ENCODE measurements around the gene GRIN1.

The GRIN1 gene

GRCh38 chr9:137180491-137180890, 41.5 kb downstream of the GRIN1 start:
- DNase-seq, result no peak

GRCh38 chr9:137181680-137182079, 42.7 kb downstream of the GRIN1 start:
- DNase-seq, result no peak

GRCh38 chr9:137182836-137183235, 43.9 kb downstream of the GRIN1 start:
- DNase-seq, result no peak

- no peak for DNase-seq
Measured at GRCh38 chr9:137183980-137184595, 45.1 kb downstream of the GRIN1 start.

GRCh38 chr9:137184881-137185660, 46.1 kb downstream of the GRIN1 start:
- DNase-seq, result no peak

GRCh38 chr9:137185921-137186320, 47.0 kb downstream of the GRIN1 start:
- DNase-seq, result no peak

GRCh38 chr9:137186385-137186784, 47.4 kb downstream of the GRIN1 start:
- peak; percentile 38 for DNase-seq

- no peak for DNase-seq
Measured at GRCh38 chr9:137187386-137187785, 48.4 kb downstream of the GRIN1 start.

- no peak for DNase-seq
Measured at GRCh38 chr9:137188086-137188489, 49.1 kb downstream of the GRIN1 start.

GRCh38 chr9:137188490-137189296, 49.7 kb downstream of the GRIN1 start, which contains the start of the genes ANAPC2 and SSNA1:
Gene ANAPC2 (minus strand): TSS chr9:137188560. CDS start chr9:137188532, 28 bp downstream.
Gene SSNA1 (plus strand): TSS chr9:137188676. CDS start chr9:137188727, 51 bp downstream.
- peak; percentile 90 for DNase-seq

GRCh38 chr9:137189297-137190295, 50.6 kb downstream of the GRIN1 start:
- no peak for DNase-seq

GRCh38 chr9:137190315-137190856, 51.4 kb downstream of the GRIN1 start:
- no peak for DNase-seq

GRCh38 chr9:137191245-137191644, 52.3 kb downstream of the GRIN1 start:
- no peak for DNase-seq

GRCh38 chr9:137191691-137192447, 52.9 kb downstream of the GRIN1 start:
- no peak for DNase-seq

GRCh38 chr9:137192448-137192780, 53.5 kb downstream of the GRIN1 start:
- no peak for DNase-seq

GRCh38 chr9:137192859-137193258, 53.9 kb downstream of the GRIN1 start:
- no peak for DNase-seq

- DNase-seq, result no peak
Measured at GRCh38 chr9:137193771-137194170, 54.8 kb downstream of the GRIN1 start.

GRCh38 chr9:137194388-137194787, 55.4 kb downstream of the GRIN1 start:
- no peak for DNase-seq

- DNase-seq, result peak; percentile 78
Measured at GRCh38 chr9:137194909-137195308, 56.0 kb downstream of the GRIN1 start.

- peak; percentile 98 for DNase-seq
Measured at GRCh38 chr9:137195525-137196220, 56.7 kb downstream of the GRIN1 start.

All from NCI-H2029 (cell line).